NCI-H187 treated with DMSO at 0.1 percent for 48 hours (cell line): ENCODE data around the gene EIF4E1B.

Source experiments
- DNase-seq: peaks from one replicate; lab custom pipeline; 2025; lab: John Stamatoyannopoulos, UW

The EIF4E1B gene

GRCh38 chr5:176664479-176664878, 34.0 kb downstream of the EIF4E1B start:
- no peak for DNase-seq

- no peak for DNase-seq
These were observed 34.4 kb downstream of the EIF4E1B start for GRCh38 chr5:176664886-176665285.

GRCh38 chr5:176665517-176665916, 35.0 kb downstream of the EIF4E1B start:
- no peak for DNase-seq

- no peak for DNase-seq
These were observed 37.2 kb downstream of the EIF4E1B start for GRCh38 chr5:176667637-176668036.

GRCh38 chr5:176670449-176670848, 40.0 kb downstream of the EIF4E1B start:
- no peak for DNase-seq

GRCh38 chr5:176671399-176671798, 40.9 kb downstream of the EIF4E1B start:
- DNase-seq = no peak

- no peak for DNase-seq
These were observed 41.6 kb downstream of the EIF4E1B start for GRCh38 chr5:176671890-176672747.

- no peak for DNase-seq
These were observed 43.4 kb downstream of the EIF4E1B start for GRCh38 chr5:176673651-176674583.

GRCh38 chr5:176674799-176675198, 44.3 kb downstream of the EIF4E1B start:
- no peak for DNase-seq

GRCh38 chr5:176675676-176676360, 45.3 kb downstream of the EIF4E1B start:
- no peak for DNase-seq

- no peak for DNase-seq
These were observed 45.9 kb downstream of the EIF4E1B start for GRCh38 chr5:176676361-176676824.

- DNase-seq = no peak
These were observed 46.9 kb downstream of the EIF4E1B start for GRCh38 chr5:176677209-176677939.

GRCh38 chr5:176678584-176678983, 48.1 kb downstream of the EIF4E1B start:
- no peak for DNase-seq

- DNase-seq = no peak
These were observed 49.1 kb downstream of the EIF4E1B start for GRCh38 chr5:176679365-176680225.

- no peak for DNase-seq
These were observed 49.7 kb downstream of the EIF4E1B start for GRCh38 chr5:176680226-176680563.

- no peak for DNase-seq
These were observed 51.6 kb downstream of the EIF4E1B start for GRCh38 chr5:176682016-176682531.

GRCh38 chr5:176685010-176685409, 54.5 kb downstream of the EIF4E1B start:
- DNase-seq = no peak

- no peak for DNase-seq
These were observed 56.8 kb downstream of the EIF4E1B start for GRCh38 chr5:176687247-176687646.

GRCh38 chr5:176687881-176688280, 57.4 kb downstream of the EIF4E1B start:
- no peak for DNase-seq

GRCh38 chr5:176690911-176691310, 60.4 kb downstream of the EIF4E1B start:
- DNase-seq = no peak
